Ascending aorta (tissue), 2 donors: ENCODE measurements around the gene ERBB2. TPM values are rescaled to one million over a fixed set of nuclear protein-coding genes. Genes with fewer than 3 reads are reported as not detected.

Experiments used
- DNase-seq, 2 donors: peaks; one replicate each; pipeline ENCODE4 v3.0.0-alpha.2; 2019; ENCODE audit warnings: low spot score in 2 of 2
- H3K27ac ChIP-seq, 2 donors: fragments of 200-600 bp; sonication (generic); one replicate each; pipeline ENCODE4 v1.5.1; 2016 to 2017; ENCODE audit warnings: mild to moderate bottlenecking in 1 of 2
- H3K27me3 ChIP-seq: fragments of 200-600 bp; sonication (generic); one replicate; pipeline ENCODE4 v1.5.1; 2017
- H3K36me3 ChIP-seq, 2 donors: fragments of 200-600 bp; sonication (generic); one replicate each; pipeline ENCODE4 v1.5.1; 2016
- H3K4me1 ChIP-seq, 2 donors: fragments of 200-600 bp; sonication (generic); one replicate each; pipeline ENCODE4 v1.5.1; 2016 to 2017; ENCODE audit warnings: mild to moderate bottlenecking in 1 of 2
- H3K4me3 ChIP-seq, 2 donors: fragments of 200-600 bp; sonication (generic); one replicate each; pipeline ENCODE4 v1.5.1; 2016 to 2017; ENCODE audit warnings: mild to moderate bottlenecking in 1 of 2
- H3K9me3 ChIP-seq, 2 donors: fragments of 200-600 bp; sonication (generic); one replicate each; pipeline ENCODE4 v1.5.1; 2016
- CTCF ChIP-seq, 3 experiments: fragments of 200-600 bp in 2 of 3; fragments of 450-650 bp in 1 of 3; sonication (generic) in 2 of 3; IDR thresholded peaks; one replicate each; pipeline ENCODE4 v1.5.1; 2016 to 2019; ENCODE audit warnings: antibody characterized with exemption in 3 of 3, mild to moderate bottlenecking in 1 of 3, moderate library complexity in 1 of 3
- intact Hi-C: fragments of 100-400 bp; cut with DNase I; formaldehyde crosslinking; loops from one replicate; pipeline ENCODE4 v1.15.1; 2023
- total RNA-seq: library from RNA; depleted of rRNA; stranded (reverse); fragments of >200 nt; gene quantifications from one replicate; pipeline ENCODE4 v1.1.0, GENCODE V29; 2016

ERBB2 gene
- total RNA-seq, 1 donor from 2014 or later = 124 TPM

- no peaks in the 10 kb centered on the region for H3K27me3 ChIP-seq
- DNase-seq = no peak
- TF ChIP-seq CTCF (IDR thresholded peaks at IDR 0.05) = no peak
- no peaks in the 10 kb centered on the region for H3K9me3 ChIP-seq
- H3K4me1 ChIP-seq = peaks cover 18 to 47% of the 10 kb centered on the region in 2 donors
- intact Hi-C loops = no loop called here
- H3K27ac ChIP-seq = no peak overlapping the region
- no peak overlapping the region for H3K4me3 ChIP-seq
- no peaks in the 10 kb centered on the region for H3K36me3 ChIP-seq
Measured at GRCh38 chr17:39670746-39671145, 29.1 kb upstream of the ERBB2 start.

- H3K36me3 ChIP-seq = no peaks in the 10 kb centered on the region
- peak overlapping the region; percentile 21 to 26 for H3K27ac ChIP-seq
- TF ChIP-seq CTCF (IDR thresholded peaks at IDR 0.05) = peak; percentile 45 to 72 (median 53)
- peak in 1 of 2 donors; percentile 69 for DNase-seq
- H3K4me3 ChIP-seq = no peak overlapping the region
- intact Hi-C loops = loop anchor here (1.0 kb wide), 1 partner anchor 50 kb away; no protein-coding TSS in a partner anchor
- peaks cover 24 to 47% of the 10 kb centered on the region in 2 donors for H3K4me1 ChIP-seq
- H3K27me3 ChIP-seq = no peaks in the 10 kb centered on the region
- no peaks in the 10 kb centered on the region for H3K9me3 ChIP-seq
Measured at GRCh38 chr17:39671651-39672521, 28.0 kb upstream of the ERBB2 start.

GRCh38 chr17:39672522-39673334 lies 27.1 kb upstream of the ERBB2 start:
- intact Hi-C loops = loop anchor here (1.0 kb wide), 1 partner anchor 50 kb away; no protein-coding TSS in a partner anchor

GRCh38 chr17:39673335-39674081 lies 26.4 kb upstream of the ERBB2 start:
- Histone ChIP-seq H3K27ac (peak overlapping the region in 1 of 2 donors; percentile 95), H3K36me3 (no peaks in the 10 kb centered on the region), H3K9me3 (no peaks in the 10 kb centered on the region), H3K27me3 (no peaks in the 10 kb centered on the region), H3K4me3 (no peak overlapping the region), H3K4me1 (peaks cover 23 to 47% of the 10 kb centered on the region in 2 donors)
- peak in 1 of 2 donors; percentile 53 for DNase-seq
- intact Hi-C loops = no loop called here
- TF ChIP-seq CTCF (IDR thresholded peaks at IDR 0.05) = no peak

More at GRCh38 chr17:39672522-39673334, 27.1 kb upstream of the ERBB2 start:
- Histone ChIP-seq H3K4me1 (peaks cover 19 to 46% of the 10 kb centered on the region in 2 donors), H3K27ac (peak overlapping the region; percentile 21 to 26), H3K9me3 (no peaks in the 10 kb centered on the region), H3K4me3 (no peak overlapping the region), H3K36me3 (no peaks in the 10 kb centered on the region), H3K27me3 (no peaks in the 10 kb centered on the region)
- TF ChIP-seq CTCF (IDR thresholded peaks at IDR 0.05) = no peak
- DNase-seq = peak in 1 of 2 donors; percentile 57

- Histone ChIP-seq H3K4me3 (no peak overlapping the region), H3K27me3 (no peaks in the 10 kb centered on the region), H3K36me3 (no peaks in the 10 kb centered on the region), H3K27ac (peak overlapping the region; percentile 90 to 95), H3K9me3 (no peaks in the 10 kb centered on the region), H3K4me1 (peaks cover 23 to 46% of the 10 kb centered on the region in 2 donors)
- intact Hi-C loops = no loop called here
- TF ChIP-seq CTCF (IDR thresholded peaks at IDR 0.05) = no peak
- peak in 1 of 2 donors; percentile 42 for DNase-seq
Measured at GRCh38 chr17:39674179-39674578, 25.7 kb upstream of the ERBB2 start.
